IMR-90 (cell line): ENCODE measurements around the gene MYL12B. TPM values are rescaled to one million over a fixed set of nuclear protein-coding genes. Genes with fewer than 3 reads are reported as not detected.

Source experiments
- ATAC-seq: fragments of 200-7000 bp; cut with Tn5 transposase; 2 replicates; pipeline ENCODE4 v1.9.1; 2020; ENCODE audit warnings: low read depth, mild to moderate bottlenecking, moderate library complexity
- BruUV-seq: library from RNA; stranded (reverse); fragments of 400-500 nt; replicated peaks from 2 replicates; lab custom pipeline; 2021; lab: Mats Ljungman, UMichigan
- CTCF ChIA-PET: fragments of 300-600 bp; formaldehyde crosslinking; extraction: SDS; loops from one replicate; lab custom pipeline; 2021; ENCODE audit warnings: antibody characterized with exemption; lab: Yijun Ruan, JAX
- POLR2A ChIA-PET: fragments of 300-600 bp; sonication (Branson Sonifier 250); formaldehyde crosslinking; loops from one replicate; lab custom pipeline; 2022; ENCODE audit warnings: antibody characterized with exemption; ENCODE audit not compliant: unreplicated experiment; lab: Charles Lee
- DNase-seq: peaks from one replicate; pipeline ENCODE4 v3.0.0; 2013
- H2AFZ ChIP-seq: replicated peaks from 2 replicates; pipeline ENCODE3; 2013; ENCODE audit warnings: low read length, mild to moderate bottlenecking; ENCODE audit not compliant: poor library complexity
- H2AK5ac ChIP-seq: 2 replicates; pipeline ENCODE4 v1.6.1; 2013; ENCODE audit warnings: low read depth, low read length, inconsistent platforms
- H2AK9ac ChIP-seq: replicated peaks from 2 replicates; pipeline ENCODE3; 2013; ENCODE audit warnings: mild to moderate bottlenecking, low read depth, low read length, moderate library complexity; ENCODE audit not compliant: poor library complexity
- H2BK120ac ChIP-seq: 2 replicates; pipeline ENCODE4 v1.6.1; 2013; ENCODE audit warnings: low read depth, low read length, inconsistent platforms
- H2BK15ac ChIP-seq: 3 replicates; pipeline ENCODE4 v1.6.1; 2013; ENCODE audit warnings: low read depth, low read length, inconsistent platforms
- H2BK20ac ChIP-seq: 2 replicates; pipeline ENCODE4 v1.6.1; 2013; ENCODE audit warnings: low read depth, mild to moderate bottlenecking, inconsistent platforms, low read length, moderate library complexity
- H2BK5ac ChIP-seq: 2 replicates; pipeline ENCODE4 v1.6.1; 2013; ENCODE audit warnings: mild to moderate bottlenecking, low read depth, low read length, inconsistent platforms; ENCODE audit not compliant: poor library complexity, severe bottlenecking
- H3K14ac ChIP-seq: replicated peaks from 2 replicates; pipeline ENCODE4 v1.6.1; 2013; ENCODE audit warnings: low read depth, low read length, inconsistent platforms
- H3K18ac ChIP-seq: 2 replicates; pipeline ENCODE4 v1.6.1; 2013; ENCODE audit warnings: low read depth, low read length, control low read depth
- H3K23ac ChIP-seq: 2 replicates; pipeline ENCODE4 v1.6.1; 2013; ENCODE audit warnings: low read depth, low read length, inconsistent platforms
- H3K27ac ChIP-seq: 2 replicates; pipeline ENCODE4 v1.5.1; 2013; ENCODE audit warnings: mild to moderate bottlenecking, control low read depth, low read length; ENCODE audit not compliant: insufficient read depth
- H3K27me3 ChIP-seq: 2 replicates; pipeline ENCODE4 v1.6.1; 2013; ENCODE audit warnings: low read length; ENCODE audit not compliant: control insufficient read depth, insufficient read depth
- H3K36me3 ChIP-seq: 2 replicates; pipeline ENCODE4 v1.6.1; 2013; ENCODE audit warnings: low read length, mixed read lengths; ENCODE audit not compliant: control insufficient read depth, insufficient read depth
- H3K4ac ChIP-seq: 2 replicates; pipeline ENCODE4 v1.6.1; 2013; ENCODE audit warnings: low read depth, low read length, inconsistent platforms
- H3K4me1 ChIP-seq: 2 replicates; pipeline ENCODE4 v1.6.1; 2013; ENCODE audit warnings: low read length, mixed read lengths; ENCODE audit not compliant: control insufficient read depth, insufficient read depth
- H3K4me2 ChIP-seq: 2 replicates; pipeline ENCODE4 v1.6.1; 2013; ENCODE audit warnings: low read depth, mild to moderate bottlenecking, control low read depth, low read length, moderate library complexity
- H3K4me3 ChIP-seq: 2 replicates; pipeline ENCODE4 v1.5.1; 2013; ENCODE audit warnings: low read depth, mild to moderate bottlenecking, control low read depth, low read length, moderate library complexity; ENCODE audit not compliant: insufficient read depth
- H3K56ac ChIP-seq: 2 replicates; pipeline ENCODE4 v1.6.1; 2013; ENCODE audit warnings: low read length, inconsistent platforms; ENCODE audit not compliant: insufficient read depth; ENCODE audit errors: extremely low read depth
- H3K79me1 ChIP-seq, 2 experiments: 2 replicates each; pipeline ENCODE4 v1.6.1; 2013; ENCODE audit warnings: low read length in 2 of 2, inconsistent platforms in 1 of 2, low read depth in 1 of 2
- H3K9ac ChIP-seq: 2 replicates; pipeline ENCODE4 v1.6.1; 2013; ENCODE audit warnings: low read depth, low read length, control low read depth
- H3K9me1 ChIP-seq: 2 replicates; pipeline ENCODE4 v1.6.1; 2013; ENCODE audit warnings: low read length, inconsistent platforms; ENCODE audit not compliant: insufficient read depth
- H3K9me3 ChIP-seq: 2 replicates; pipeline ENCODE4 v1.6.1; 2013; ENCODE audit warnings: low read length; ENCODE audit not compliant: control insufficient read depth, insufficient read depth
- H4K20me1 ChIP-seq: 2 replicates; pipeline ENCODE4 v1.6.1; 2013; ENCODE audit warnings: low read length, inconsistent platforms; ENCODE audit not compliant: insufficient read depth
- H4K5ac ChIP-seq: 2 replicates; pipeline ENCODE4 v1.6.1; 2013; ENCODE audit warnings: mild to moderate bottlenecking, low read depth, low read length, control low read depth
- H4K8ac ChIP-seq, 2 experiments: 2 replicates each; pipeline ENCODE4 v1.6.1; 2013; ENCODE audit warnings: low read depth in 2 of 2, low read length in 2 of 2, control low read depth in 1 of 2, inconsistent platforms in 1 of 2
- H4K91ac ChIP-seq: 2 replicates; pipeline ENCODE4 v1.6.1; 2013; ENCODE audit warnings: low read depth, low read length, inconsistent platforms; ENCODE audit not compliant: insufficient read depth
- BHLHE40 ChIP-seq: fragments of 150-350 bp; IDR thresholded peaks from 2 replicates; pipeline ENCODE4 v1.6.1; 2016; ENCODE audit warnings: mild to moderate bottlenecking, low read depth, low read length
- RAD21 ChIP-seq: IDR thresholded peaks from 2 replicates; pipeline ENCODE4 v1.6.1; 2012; ENCODE audit warnings: low read length, improper control_type of control experiment
- RCOR1 ChIP-seq: IDR thresholded peaks from 2 replicates; pipeline ENCODE4 v1.6.1; 2012; ENCODE audit warnings: mild to moderate bottlenecking, low read length, improper control_type of control experiment; ENCODE audit not compliant: insufficient replicate concordance
- WGBS, 2 experiments: methylation state at CpG; one replicate each; pipeline versions ENCODE4 v1.1.5 to v1.1.7; 2013; ENCODE audit warnings: missing lambda C conversion rate in 2 of 2; ENCODE audit not compliant: insufficient read length in 1 of 2; ENCODE audit errors: extremely low coverage in 2 of 2; 5-methylcytosine and 5-hydroxymethylcytosine counted together
- dilution Hi-C: fragments of 300-500 bp; cut with HindIII; formaldehyde crosslinking; loops from one replicate; pipeline ENCODE4 v1.14.3; 2018; ENCODE audit warnings: low sequenced_read_pairs; ENCODE audit not compliant: unreplicated experiment
- in situ Hi-C: fragments of 300-500 bp; cut with MboI; formaldehyde crosslinking; loops from 3 replicates; pipeline ENCODE4 v1.14.3; 2019; ENCODE audit warnings: low sequenced_read_pairs, inconsistent platforms, mixed read lengths
- intact Hi-C: fragments of 100-400 bp; cut with micrococcal nuclease; formaldehyde crosslinking; loops from 2 replicates; pipeline ENCODE4 v1.10.0; 2022
- polyA plus RNA-seq, 3 experiments: library from polyadenylated mRNA; depleted of rRNA; stranded (reverse); fragments of >200 nt; gene quantifications; 2 replicates each; pipeline ENCODE4 v1.2.3, GENCODE V29; 2012; ENCODE audit warnings: low replicate concordance in 1 of 3
- total RNA-seq: library from RNA; depleted of rRNA; stranded (reverse); fragments of >200 nt; gene quantifications from 2 replicates; pipeline ENCODE4 v1.2.3, GENCODE V29; 2012
- TF ChIP-seq, protein P1 (sequence below): fragments of 150-350 bp; IDR thresholded peaks from 2 replicates; pipeline ENCODE4 v1.6.1; 2016; ENCODE audit warnings: low read depth, mild to moderate bottlenecking, low read length, moderate library complexity, borderline replicate concordance

The MYL12B gene
- total and polyA plus RNA-seq, 2 of the 4 experiments (the other 2 are of a cell fraction), result 692 to 816 TPM

DNA sequence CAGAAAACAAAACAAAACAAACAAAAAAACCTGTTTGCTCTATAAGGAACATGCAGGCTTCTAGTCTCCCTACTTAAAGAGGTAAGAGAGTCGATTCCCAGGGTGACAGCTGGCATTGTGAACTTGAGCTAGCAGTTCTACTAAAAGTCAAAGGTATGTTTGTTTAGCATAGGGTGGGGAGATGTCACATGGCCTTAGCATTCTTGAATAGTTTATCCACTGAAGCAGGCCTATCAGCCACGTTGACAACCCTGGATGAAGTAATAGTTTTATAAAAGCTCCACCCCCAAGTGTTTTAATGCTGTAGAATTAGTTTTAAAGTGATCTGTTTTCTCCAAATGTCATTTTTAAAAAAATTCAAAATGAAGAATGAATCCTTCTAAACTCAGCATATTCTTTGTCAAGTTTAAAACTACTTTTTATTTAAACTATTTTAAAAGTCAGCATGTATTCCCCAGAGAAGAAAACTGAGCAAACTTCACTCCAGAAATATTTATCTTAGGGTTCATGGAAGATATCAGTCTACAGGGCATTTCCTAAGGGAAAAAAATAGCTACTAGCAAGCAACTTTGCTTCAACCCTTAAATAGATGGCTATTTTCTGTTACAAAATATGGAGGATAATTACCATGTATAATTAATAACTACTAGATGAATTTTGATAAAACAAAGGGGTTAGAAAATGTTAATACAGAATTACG is 43.8 kb upstream of the MYL12B start:
- in situ Hi-C loops, result no loop called here
- H2AFZ ChIP-seq, result no peak overlapping the region

More for the DNA sequence above, 43.8 kb upstream of the MYL12B start:
- Histone ChIP-seq H4K20me1 (no peaks in the 10 kb centered on the region), H3K79me1 (no peaks in the 10 kb centered on the region), H3K56ac (no peak overlapping the region), H3K14ac (no peak overlapping the region), H2AK9ac (no peak overlapping the region), H2BK5ac (no peak overlapping the region), H3K27ac (no peak overlapping the region), H2BK120ac (no peak overlapping the region), H4K91ac (no peak overlapping the region), H2BK15ac (no peak overlapping the region), H3K4me2 (no peak overlapping the region), H2AK5ac (no peak overlapping the region), H2BK20ac (no peak overlapping the region), H3K9me3 (no peaks in the 10 kb centered on the region), H3K4me1 (no peaks in the 10 kb centered on the region), H3K9ac (no peak overlapping the region), H4K5ac (no peak overlapping the region), H3K23ac (no peak overlapping the region), H4K8ac (no peak overlapping the region), H3K36me3 (no peaks in the 10 kb centered on the region), H3K4me3 (no peak overlapping the region), H3K27me3 (peaks cover 8% of the 10 kb centered on the region), H3K18ac (no peak overlapping the region), H3K9me1 (no peaks in the 10 kb centered on the region), H3K4ac (no peak overlapping the region)
- dilution Hi-C loops (no loop called here), intact Hi-C loops (no loop called here)
- no TSS peak for BruUV-seq
- WGBS, 2 experiments, result no CpG with 5 or more reads among the region's 3 CpGs
- ChIA-PET POLR2A (no interaction called here), CTCF (interaction anchor here (1.3 kb wide), 1 partner anchor 9 kb away, joined by 4 read pairs; no protein-coding TSS in a partner anchor)
- no peak for TF ChIP-seq RCOR1
- TF ChIP-seq BHLHE40, result no peak
- TF ChIP-seq, protein P1, sequence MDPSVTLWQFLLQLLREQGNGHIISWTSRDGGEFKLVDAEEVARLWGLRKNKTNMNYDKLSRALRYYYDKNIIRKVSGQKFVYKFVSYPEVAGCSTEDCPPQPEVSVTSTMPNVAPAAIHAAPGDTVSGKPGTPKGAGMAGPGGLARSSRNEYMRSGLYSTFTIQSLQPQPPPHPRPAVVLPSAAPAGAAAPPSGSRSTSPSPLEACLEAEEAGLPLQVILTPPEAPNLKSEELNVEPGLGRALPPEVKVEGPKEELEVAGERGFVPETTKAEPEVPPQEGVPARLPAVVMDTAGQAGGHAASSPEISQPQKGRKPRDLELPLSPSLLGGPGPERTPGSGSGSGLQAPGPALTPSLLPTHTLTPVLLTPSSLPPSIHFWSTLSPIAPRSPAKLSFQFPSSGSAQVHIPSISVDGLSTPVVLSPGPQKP, result no peak
- TF ChIP-seq RAD21, result no peak
- no peak for DNase-seq
- ATAC-seq, result peak; percentile 49
